ENCODE results near the gene CREB5.

GRCh38 chr7:28678431-28678965 lies 266.2 kb downstream of the CREB5 start:
- TF ChIP-seq, protein P1, sequence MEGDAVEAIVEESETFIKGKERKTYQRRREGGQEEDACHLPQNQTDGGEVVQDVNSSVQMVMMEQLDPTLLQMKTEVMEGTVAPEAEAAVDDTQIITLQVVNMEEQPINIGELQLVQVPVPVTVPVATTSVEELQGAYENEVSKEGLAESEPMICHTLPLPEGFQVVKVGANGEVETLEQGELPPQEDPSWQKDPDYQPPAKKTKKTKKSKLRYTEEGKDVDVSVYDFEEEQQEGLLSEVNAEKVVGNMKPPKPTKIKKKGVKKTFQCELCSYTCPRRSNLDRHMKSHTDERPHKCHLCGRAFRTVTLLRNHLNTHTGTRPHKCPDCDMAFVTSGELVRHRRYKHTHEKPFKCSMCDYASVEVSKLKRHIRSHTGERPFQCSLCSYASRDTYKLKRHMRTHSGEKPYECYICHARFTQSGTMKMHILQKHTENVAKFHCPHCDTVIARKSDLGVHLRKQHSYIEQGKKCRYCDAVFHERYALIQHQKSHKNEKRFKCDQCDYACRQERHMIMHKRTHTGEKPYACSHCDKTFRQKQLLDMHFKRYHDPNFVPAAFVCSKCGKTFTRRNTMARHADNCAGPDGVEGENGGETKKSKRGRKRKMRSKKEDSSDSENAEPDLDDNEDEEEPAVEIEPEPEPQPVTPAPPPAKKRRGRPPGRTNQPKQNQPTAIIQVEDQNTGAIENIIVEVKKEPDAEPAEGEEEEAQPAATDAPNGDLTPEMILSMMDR (IDR thresholded peaks at IDR 0.05; ENCODE audit: extremely low read depth in 1 of 2, insufficient read depth in 1 of 2, low read depth in 1 of 2, low read length in 2 of 2), result no peak
- TF ChIP-seq POLR2AphosphoS5 (IDR thresholded peaks at IDR 0.05; ENCODE audit: insufficient read depth, low read depth, low read length), result no peak
- TF ChIP-seq POLR2A (IDR thresholded peaks at IDR 0.05; ENCODE audit: low read depth, low read length), result no peak
- no peak for TF ChIP-seq EZH2 (IDR thresholded peaks at IDR 0.05; ENCODE audit: borderline replicate concordance, low read depth, low read length, severe bottlenecking)
- TF ChIP-seq JUN (IDR thresholded peaks at IDR 0.05; ENCODE audit: borderline replicate concordance, insufficient read depth, insufficient read length, low read depth), result no peak

Measured in endothelial cell of umbilical vein (primary cell).